ENCODE measurements around the gene FGF2. TPM values are rescaled to one million over a fixed set of nuclear protein-coding genes. Genes with fewer than 3 reads are reported as not detected.
A peak's percentile ranks its signal among the peaks of the same experiment; 100 is the strongest.

The FGF2 gene
- total and polyA plus RNA-seq, 8 donors: 0.29 to 47.3 (median 6.4) TPM

DNA sequence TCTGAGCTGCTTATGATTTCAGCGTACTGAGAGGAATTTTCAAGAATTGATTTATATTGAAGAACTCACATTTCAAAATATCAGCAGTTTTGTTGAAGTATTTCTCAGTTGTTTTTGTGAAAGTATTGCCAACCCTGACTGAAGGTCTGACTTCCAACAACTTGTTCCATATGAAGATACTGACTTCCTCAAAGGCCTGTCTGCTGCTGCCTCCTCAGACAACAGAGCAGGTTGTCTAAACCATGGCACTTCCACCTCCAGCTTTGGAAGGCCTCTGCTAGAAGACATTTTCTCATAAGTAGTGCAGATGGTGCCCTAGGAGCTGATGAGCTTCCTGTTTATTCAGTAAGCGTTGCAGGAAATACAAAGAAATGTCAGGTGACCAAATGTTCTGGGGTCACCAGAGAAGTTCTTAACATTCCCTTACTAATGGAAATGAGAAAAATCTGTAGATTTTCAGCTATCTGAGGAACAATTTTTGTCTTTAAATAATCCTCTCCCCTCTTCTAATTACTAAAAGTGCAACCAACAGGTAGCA lies 28.8 kb downstream of the FGF2 start:
- H3K27me3 ChIP-seq: no peaks in the 10 kb centered on the region
- H3K4me1 ChIP-seq: peaks cover 0 to 29% (median 14%) of the 10 kb centered on the region in 4 donors
- H3K4me3 ChIP-seq: peak overlapping the region in 1 of 4 donors; percentile 3
- peak overlapping the region in 4 of 5 donors; percentile 1 to 66 (median 45) for H3K27ac ChIP-seq
- TF ChIP-seq POLR2AphosphoS5 (IDR thresholded peaks at IDR 0.05) (no peak), EP300 (IDR thresholded peaks at IDR 0.05) (no peak), POLR2A (IDR thresholded peaks at IDR 0.05) (no peak), CTCF (IDR thresholded peaks at IDR 0.05) (no peak)
- 47 to 59% (median 54%) methylated on average over 2 of the region's 2 CpGs for WGBS, 5 donors
- H3K9me3 ChIP-seq: no peaks in the 10 kb centered on the region
- intact Hi-C loops (cut with DNase I; ENCODE audit: low total_unique reads): no loop called here
- no peak for DNase-seq
- no peaks in the 10 kb centered on the region for H3K36me3 ChIP-seq

DNA sequence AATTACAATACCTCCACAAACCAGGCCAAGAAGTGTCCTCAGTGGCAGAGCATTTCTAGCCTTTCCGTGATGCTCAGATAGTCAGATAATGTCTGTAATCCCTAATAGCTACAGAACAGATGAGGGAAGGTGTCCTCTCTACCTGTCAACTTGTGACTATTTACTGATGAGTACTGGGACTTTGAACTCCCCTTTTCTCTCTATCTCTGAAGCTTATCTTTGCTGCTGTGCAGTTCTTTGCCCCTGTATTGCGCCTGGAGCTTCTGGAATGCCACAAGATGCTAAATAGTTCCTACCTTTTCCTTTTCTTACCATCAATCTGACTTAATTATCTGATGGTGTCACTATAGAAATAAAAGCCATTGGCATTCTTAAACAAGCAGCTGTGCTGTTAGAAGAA lies 30.5 kb downstream of the FGF2 start:
- intact Hi-C loops (cut with DNase I; ENCODE audit: low total_unique reads): no loop called here
- no peak for TF ChIP-seq POLR2A (IDR thresholded peaks at IDR 0.05)
- no peak for DNase-seq
- no peak overlapping the region for H3K4me3 ChIP-seq
- no peaks in the 10 kb centered on the region for H3K36me3 ChIP-seq
- no peaks in the 10 kb centered on the region for H3K9me3 ChIP-seq
- WGBS, 5 donors: 72 to 92% (median 73%) methylated on average over 2 of the region's 2 CpGs
- H3K27ac ChIP-seq: no peak overlapping the region
- peaks cover 0 to 29% (median 13%) of the 10 kb centered on the region in 4 donors for H3K4me1 ChIP-seq
- no peaks in the 10 kb centered on the region for H3K27me3 ChIP-seq

DNA sequence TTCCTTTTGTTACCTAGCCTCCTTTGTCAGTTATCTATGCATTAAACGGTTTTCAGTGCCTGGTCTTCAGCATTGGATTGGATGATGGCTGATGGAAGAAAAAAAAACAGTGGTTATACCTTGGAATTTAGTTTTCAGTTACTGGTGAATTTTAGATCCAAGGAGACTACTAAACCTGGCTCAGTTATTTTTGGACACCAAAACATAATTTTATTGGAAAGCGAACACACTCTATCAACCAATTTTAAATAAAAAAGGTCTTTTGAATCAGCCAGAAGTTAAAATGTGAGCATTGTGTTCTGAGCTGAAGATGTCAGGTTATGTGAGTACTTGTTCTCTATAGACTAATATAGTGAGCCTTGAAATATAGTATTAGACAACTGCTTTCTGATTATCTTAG lies 32.1 kb downstream of the FGF2 start:
- DNase-seq: no peak
- intact Hi-C loops (cut with DNase I; ENCODE audit: low total_unique reads): no loop called here
- peaks cover 0 to 32% (median 14%) of the 10 kb centered on the region in 4 donors for H3K4me1 ChIP-seq
- 74 to 83% (median 79%) methylated on average over 2 of the region's 2 CpGs for WGBS, 5 donors
- no peaks in the 10 kb centered on the region for H3K9me3 ChIP-seq
- H3K27me3 ChIP-seq: no peaks in the 10 kb centered on the region
- no peaks in the 10 kb centered on the region for H3K36me3 ChIP-seq
- no peak overlapping the region for H3K27ac ChIP-seq
- TF ChIP-seq POLR2A (IDR thresholded peaks at IDR 0.05) (no peak), CTCF (IDR thresholded peaks at IDR 0.05) (no peak), EP300 (IDR thresholded peaks at IDR 0.05) (no peak), POLR2AphosphoS5 (IDR thresholded peaks at IDR 0.05) (no peak)
- no peak overlapping the region for H3K4me3 ChIP-seq

- Histone ChIP-seq H3K9me3 (no peaks in the 10 kb centered on the region), H3K36me3 (no peaks in the 10 kb centered on the region), H3K27me3 (no peaks in the 10 kb centered on the region), H3K4me3 (no peak overlapping the region), H3K27ac (no peak overlapping the region), H3K4me1 (peaks cover 0 to 14% (median 5%) of the 10 kb centered on the region in 4 donors)
- no peak for TF ChIP-seq POLR2A (IDR thresholded peaks at IDR 0.05)
- TF ChIP-seq CTCF (IDR thresholded peaks at IDR 0.05): no peak
- TF ChIP-seq POLR2AphosphoS5 (IDR thresholded peaks at IDR 0.05): no peak
- TF ChIP-seq EP300 (IDR thresholded peaks at IDR 0.05): no peak
- DNase-seq: no peak
- intact Hi-C loops (cut with DNase I; ENCODE audit: low total_unique reads): no loop called here
- 65 to 92% (median 83%) methylated on average over 2 of the region's 2 CpGs for WGBS, 5 donors
Measured at GRCh38 chr4:122861172-122861943, 34.7 kb downstream of the FGF2 start.

GRCh38 chr4:122863639-122864038 lies 37.0 kb downstream of the FGF2 start:
- H3K4me1 ChIP-seq: peaks cover 0 to 14% (median under 1%) of the 10 kb centered on the region in 4 donors
- intact Hi-C loops (cut with DNase I; ENCODE audit: low total_unique reads): no loop called here
- 38 to 82% (median 74%) methylated on average over 1 of the region's 1 CpG for WGBS, 5 donors
- H3K9me3 ChIP-seq: no peaks in the 10 kb centered on the region
- no peak overlapping the region for H3K27ac ChIP-seq
- no peaks in the 10 kb centered on the region for H3K36me3 ChIP-seq
- H3K4me3 ChIP-seq: no peak overlapping the region
- H3K27me3 ChIP-seq: no peaks in the 10 kb centered on the region
- TF ChIP-seq EP300 (IDR thresholded peaks at IDR 0.05) (no peak), POLR2AphosphoS5 (IDR thresholded peaks at IDR 0.05) (no peak), CTCF (IDR thresholded peaks at IDR 0.05) (no peak), POLR2A (IDR thresholded peaks at IDR 0.05) (no peak)
- peak in 1 of 2 donors; percentile 8 for DNase-seq
